GM12878 (cell line): ENCODE data around the gene AGO4. TPM values are rescaled to one million over a fixed set of nuclear protein-coding genes. Genes with fewer than 3 reads are reported as not detected.

Source experiments
- ATAC-seq: fragments of 200-7000 bp; cut with Tn5 transposase; 3 replicates; pipeline ENCODE4 v1.9.1; 2020; ENCODE audit warnings: mild to moderate bottlenecking, moderate library complexity
- BruUV-seq: library from RNA; stranded (reverse); fragments of 400-500 nt; replicated peaks from 2 replicates; lab custom pipeline; 2021; lab: Mats Ljungman, UMichigan
- CTCF ChIA-PET: fragments of 300-600 bp; sonication (Branson Sonifier 250); formaldehyde crosslinking; extraction: SDS; loops from one replicate; lab custom pipeline; 2021; ENCODE audit warnings: inconsistent platforms; lab: Yijun Ruan, JAX
- POLR2A ChIA-PET: fragments of 350-600 bp; formaldehyde crosslinking; extraction: SDS; loops from one replicate; lab custom pipeline; 2021; ENCODE audit warnings: inconsistent platforms; lab: Charles Lee
- RAD21 ChIA-PET: fragments of 300-600 bp; sonication (Branson Sonifier 250); formaldehyde crosslinking; loops from one replicate; lab custom pipeline; 2023; ENCODE audit warnings: antibody characterized with exemption; ENCODE audit not compliant: unreplicated experiment; lab: Charles Lee
- SMC1A ChIA-PET: fragments of 300-600 bp; sonication (Branson Sonifier 250); formaldehyde crosslinking; loops from one replicate; lab custom pipeline; 2023; ENCODE audit not compliant: unreplicated experiment, uncharacterized antibody; lab: Charles Lee
- DNase-seq: peaks from one replicate; pipeline ENCODE4 v3.0.0-alpha.2; 2011; ENCODE audit warnings: low read depth, low spot score
- FAIRE-seq: peaks from 3 replicates; lab custom pipeline; 2011; peaks lifted over from hg19 to GRCh38; lab: Jason Lieb, UNC
- H2AFZ ChIP-seq: 2 replicates; pipeline ENCODE4 v1.6.0; 2011; ENCODE audit warnings: low read depth, low read length, control low read depth; ENCODE audit not compliant: control insufficient read depth
- H3K27ac ChIP-seq: 2 replicates; pipeline ENCODE4 v1.5.1; 2011; ENCODE audit warnings: control low read depth; ENCODE audit not compliant: control insufficient read depth, insufficient read depth
- H3K27me3 ChIP-seq, 2 experiments: replicated peaks in 1 of 2; 2 replicates each; pipeline versions ENCODE4 v1.6.0 to v1.6.1; 2011; ENCODE audit warnings: low read length in 1 of 2; ENCODE audit not compliant: control insufficient read depth in 2 of 2, insufficient read depth in 2 of 2
- H3K36me3 ChIP-seq, 2 experiments: 2 replicates each; pipeline ENCODE4 v1.5.1; 2011; ENCODE audit warnings: low read length in 1 of 2; ENCODE audit not compliant: control insufficient read depth in 2 of 2, insufficient read depth in 2 of 2
- H3K4me1 ChIP-seq: 2 replicates; pipeline ENCODE4 v1.6.1; 2011; ENCODE audit warnings: mild to moderate bottlenecking, low read length, moderate library complexity, mixed read lengths; ENCODE audit not compliant: control insufficient read depth, insufficient read depth
- H3K4me2 ChIP-seq: 2 replicates; pipeline ENCODE4 v1.6.0; 2011; ENCODE audit warnings: control low read depth; ENCODE audit not compliant: control insufficient read depth, insufficient read depth
- H3K4me3 ChIP-seq: fragments of 200-600 bp; sonication (generic); 2 replicates; pipeline ENCODE4 v1.5.1; 2016
- H3K79me2 ChIP-seq: 2 replicates; pipeline ENCODE4 v1.6.0; 2011; ENCODE audit warnings: low read length; ENCODE audit not compliant: control insufficient read depth, insufficient read depth
- H3K9ac ChIP-seq: 2 replicates; pipeline ENCODE4 v1.8.0; 2011; ENCODE audit warnings: low read length, control low read depth, mixed read lengths; ENCODE audit not compliant: control insufficient read depth, insufficient read depth
- H3K9me3 ChIP-seq: replicated peaks from 3 replicates; pipeline ENCODE4 v1.5.1; 2011; ENCODE audit warnings: mild to moderate bottlenecking, low read length; ENCODE audit not compliant: control insufficient read depth, insufficient read depth
- H4K20me1 ChIP-seq: 2 replicates; pipeline ENCODE4 v1.6.0; 2011; ENCODE audit not compliant: control insufficient read depth, insufficient read depth
- CHD4 ChIP-seq: fragments of 200-600 bp; sonication (generic); IDR thresholded peaks from 2 replicates; pipeline ENCODE4 v1.6.1; 2016; ENCODE audit warnings: mild to moderate bottlenecking
- POLR2AphosphoS2 ChIP-seq: IDR thresholded peaks from 2 replicates; pipeline ENCODE4 v1.6.1; 2011; ENCODE audit warnings: low read depth, mild to moderate bottlenecking, low read length, improper control_type of control experiment, moderate library complexity
- SMC3 ChIP-seq: IDR thresholded peaks from 2 replicates; pipeline ENCODE4 v1.6.1; 2011; ENCODE audit warnings: low read length, improper control_type of control experiment, borderline replicate concordance
- SREBF1 ChIP-seq: IDR thresholded peaks from 2 replicates; pipeline ENCODE4 v1.6.1; 2012; ENCODE audit warnings: mild to moderate bottlenecking, low read length
- SUZ12 ChIP-seq: fragments of 200-600 bp; sonication (generic); IDR thresholded peaks from one replicate; pipeline ENCODE4 v1.6.1; 2018; ENCODE audit warnings: antibody characterized with exemption, mild to moderate bottlenecking; ENCODE audit not compliant: unreplicated experiment
- TCF3 ChIP-seq: IDR thresholded peaks from 2 replicates; pipeline ENCODE4 v1.6.1; 2012; ENCODE audit warnings: low read depth, mild to moderate bottlenecking, low read length, borderline replicate concordance; ENCODE audit not compliant: insufficient read depth
- WGBS: methylation state at CpG from one replicate; pipeline ENCODE4 v1.1.6; 2016; ENCODE audit warnings: low lambda C conversion rate; ENCODE audit not compliant: insufficient replicate concordance, insufficient coverage; ENCODE audit errors: missing lambda C conversion rate; 5-methylcytosine and 5-hydroxymethylcytosine counted together
- in situ Hi-C: fragments of 300-500 bp; cut with MboI; formaldehyde crosslinking; loops from 9 replicates; pipeline ENCODE4 v1.14.3; 2018; ENCODE audit warnings: mixed read lengths
- intact Hi-C: fragments of 100-400 bp; cut with micrococcal nuclease; formaldehyde crosslinking; loops from one replicate; pipeline ENCODE4 v1.14.2; 2022; ENCODE audit not compliant: unreplicated experiment
- polyA plus RNA-seq, 11 experiments: library from polyadenylated mRNA; depleted of rRNA in 4 of 11; unstranded in 6 of 11; stranded (reverse) in 5 of 11; fragments of >200 nt; fragmentation: Nextera tagmentation in 4 of 11; fragmentation: Illumina TruSeq in 1 of 11; extraction: Ambion mirVana in 4 of 11; extraction: Trizol in 1 of 11; gene quantifications; 1 replicate in 1 of 11; 2 replicates in 10 of 11; pipeline versions ENCODE4 v1.2.1 to v1.2.3, GENCODE V29; 2011 to 2016; ENCODE audit warnings: inconsistent platforms in 2 of 11, missing spikeins in 2 of 11, low read depth in 1 of 11
- total RNA-seq, 4 experiments: library from RNA; depleted of rRNA in 3 of 4; stranded (reverse); fragments of >200 nt in 3 of 4; fragmentation: Illumina TruSeq in 1 of 4; extraction: Trizol in 1 of 4; gene quantifications; 2 replicates each; pipeline versions ENCODE4 v1.2.1 to v1.2.3, GENCODE V29; 2013 to 2021
- TF ChIP-seq, protein P1 (sequence below): fragments of 450-650 bp; IDR thresholded peaks from 2 replicates; pipeline ENCODE4 v1.6.1; 2016; ENCODE audit warnings: mild to moderate bottlenecking
- TF ChIP-seq, protein P2 (sequence below): IDR thresholded peaks from 2 replicates; pipeline ENCODE4 v1.6.1; 2012; ENCODE audit warnings: low read depth, low read length, improper control_type of control experiment
- TF ChIP-seq, protein P3 (sequence below): fragments of 450-650 bp; IDR thresholded peaks from 2 replicates; pipeline ENCODE4 v1.6.1; 2016; ENCODE audit warnings: mild to moderate bottlenecking

AGO4 gene
- total and polyA plus RNA-seq, 10 of the 15 experiments (the other 5 are each of a cell fraction or from before 2014, with no cell fraction given): 1.2 to 7.9 (median 3.2) TPM

DNA sequence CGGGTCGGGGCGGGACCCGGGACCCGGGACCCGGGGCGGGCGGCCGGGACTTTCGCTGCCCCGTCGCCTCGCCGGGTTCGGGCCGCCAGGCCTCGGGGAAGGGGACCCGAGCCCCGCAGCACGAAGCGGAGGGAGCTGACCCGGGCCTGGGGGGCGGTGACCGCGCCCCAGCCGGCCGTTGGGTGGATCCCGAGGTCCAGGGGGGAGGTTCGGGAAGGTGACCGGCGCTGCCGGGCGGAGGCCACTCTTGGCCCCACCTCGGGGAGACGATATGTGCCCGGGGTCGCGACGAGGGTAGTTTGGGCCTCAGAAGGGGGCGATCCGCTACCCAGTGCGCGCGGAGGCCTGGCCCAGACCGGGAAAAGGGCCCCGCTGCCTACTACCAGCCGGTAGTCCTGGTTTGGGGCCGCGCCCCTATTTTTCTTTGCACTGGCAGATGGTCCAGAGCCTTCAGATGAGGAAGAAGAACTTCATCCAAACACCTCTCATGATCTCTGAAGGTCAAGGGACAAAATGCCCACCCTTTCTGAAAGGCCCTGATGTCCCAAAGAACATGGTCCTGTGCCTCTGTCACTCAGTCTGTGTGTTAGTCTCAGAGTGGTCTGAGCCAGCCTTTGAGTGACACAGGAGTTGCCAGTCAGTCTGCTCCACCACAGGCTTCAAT, 766 bp downstream of the AGO4 start (continued):
- TF ChIP-seq, protein P1, sequence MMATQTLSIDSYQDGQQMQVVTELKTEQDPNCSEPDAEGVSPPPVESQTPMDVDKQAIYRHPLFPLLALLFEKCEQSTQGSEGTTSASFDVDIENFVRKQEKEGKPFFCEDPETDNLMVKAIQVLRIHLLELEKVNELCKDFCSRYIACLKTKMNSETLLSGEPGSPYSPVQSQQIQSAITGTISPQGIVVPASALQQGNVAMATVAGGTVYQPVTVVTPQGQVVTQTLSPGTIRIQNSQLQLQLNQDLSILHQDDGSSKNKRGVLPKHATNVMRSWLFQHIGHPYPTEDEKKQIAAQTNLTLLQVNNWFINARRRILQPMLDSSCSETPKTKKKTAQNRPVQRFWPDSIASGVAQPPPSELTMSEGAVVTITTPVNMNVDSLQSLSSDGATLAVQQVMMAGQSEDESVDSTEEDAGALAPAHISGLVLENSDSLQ: peak; percentile 94
- TF ChIP-seq POLR2AphosphoS2 (no peak), SUZ12 (no peak)

DNA sequence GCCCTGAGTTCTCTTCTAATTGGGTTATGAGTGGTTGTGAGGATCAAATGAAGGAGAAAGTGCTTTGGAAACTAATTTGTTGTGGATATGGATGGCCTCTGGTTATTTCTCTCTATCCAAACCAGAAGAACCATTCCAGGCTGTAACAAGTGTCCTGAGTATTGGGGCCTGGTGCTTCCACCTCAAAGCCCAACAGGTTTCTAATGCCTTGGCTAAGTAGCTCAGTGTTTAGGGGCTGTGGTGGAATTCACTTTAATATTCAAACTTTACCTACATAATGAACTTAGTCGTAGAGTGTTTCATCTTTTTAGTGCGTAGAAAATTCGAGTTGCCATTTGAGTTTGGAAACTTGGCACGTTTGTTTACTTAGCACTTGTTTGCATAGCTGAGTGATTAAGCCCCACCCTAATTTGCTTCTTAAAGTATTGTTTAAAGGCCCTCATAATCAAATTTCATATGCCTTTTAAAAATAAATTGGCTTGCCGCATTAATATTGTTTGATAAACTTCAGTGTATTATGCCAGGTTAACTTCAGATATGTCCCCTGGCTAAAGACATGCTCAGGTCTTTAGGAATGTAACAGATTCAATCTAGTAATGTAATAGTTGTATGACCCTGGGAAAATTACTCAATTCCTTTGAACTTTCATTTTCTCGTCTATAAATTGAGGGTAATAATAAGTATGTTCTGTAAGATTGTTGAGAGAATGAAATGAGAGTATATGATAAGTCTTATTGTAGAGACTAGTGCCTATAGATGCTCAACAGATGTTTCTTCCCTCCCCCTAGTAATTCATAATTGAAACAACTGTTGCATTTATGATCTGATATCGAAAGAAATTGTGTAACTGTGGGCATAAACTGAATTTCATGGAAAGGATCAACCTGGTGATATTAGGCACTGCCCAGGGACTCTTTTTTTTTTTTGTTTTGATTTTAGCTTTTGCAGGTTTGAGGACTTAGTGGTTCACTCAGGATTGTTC, 1.6 kb downstream of the AGO4 start:
- Histone ChIP-seq H3K36me3 (no peaks in the 10 kb centered on the region), H3K27me3 (no peaks in the 10 kb centered on the region), H3K9me3 (no peaks in the 10 kb centered on the region), H3K79me2 (no peaks in the 10 kb centered on the region), H3K9ac (peak overlapping the region; percentile 85), H4K20me1 (no peaks in the 10 kb centered on the region), H3K4me2 (peak overlapping the region; percentile 93), H3K4me3 (peak overlapping the region; percentile 76)
- FAIRE-seq (no peak), ATAC-seq (no peak; the same call in 2 of the 3 replicates), DNase-seq (no peak)
- ChIA-PET SMC1A (interaction anchor here (0.7 to 1.6 kb wide), 3 partner anchors 8 to 253 kb away, joined by 3 to 5 read pairs (median 4); no protein-coding TSS in a partner anchor), POLR2A (no interaction called here), RAD21 (no interaction called here), CTCF (interaction anchor here (1.5 kb wide), 1 partner anchor 37 kb away, joined by 3 read pairs; no protein-coding TSS in a partner anchor)
- in situ Hi-C loops: no loop called here
- no TSS peak for BruUV-seq
- intact Hi-C loops: no loop called here
- 76% methylated on average over 7 of the region's 7 CpGs for WGBS
- no peak for TF ChIP-seq SREBF1
- TF ChIP-seq, protein P2, sequence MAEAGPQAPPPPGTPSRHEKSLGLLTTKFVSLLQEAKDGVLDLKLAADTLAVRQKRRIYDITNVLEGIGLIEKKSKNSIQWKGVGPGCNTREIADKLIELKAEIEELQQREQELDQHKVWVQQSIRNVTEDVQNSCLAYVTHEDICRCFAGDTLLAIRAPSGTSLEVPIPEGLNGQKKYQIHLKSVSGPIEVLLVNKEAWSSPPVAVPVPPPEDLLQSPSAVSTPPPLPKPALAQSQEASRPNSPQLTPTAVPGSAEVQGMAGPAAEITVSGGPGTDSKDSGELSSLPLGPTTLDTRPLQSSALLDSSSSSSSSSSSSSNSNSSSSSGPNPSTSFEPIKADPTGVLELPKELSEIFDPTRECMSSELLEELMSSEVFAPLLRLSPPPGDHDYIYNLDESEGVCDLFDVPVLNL: no peak
- no peak for TF ChIP-seq CHD4
- TF ChIP-seq SMC3: no peak
- 0 out of 2 replicates have a peak, but pooled peaks have one; percentile 1 for TF ChIP-seq TCF3
- TF ChIP-seq, protein P3, sequence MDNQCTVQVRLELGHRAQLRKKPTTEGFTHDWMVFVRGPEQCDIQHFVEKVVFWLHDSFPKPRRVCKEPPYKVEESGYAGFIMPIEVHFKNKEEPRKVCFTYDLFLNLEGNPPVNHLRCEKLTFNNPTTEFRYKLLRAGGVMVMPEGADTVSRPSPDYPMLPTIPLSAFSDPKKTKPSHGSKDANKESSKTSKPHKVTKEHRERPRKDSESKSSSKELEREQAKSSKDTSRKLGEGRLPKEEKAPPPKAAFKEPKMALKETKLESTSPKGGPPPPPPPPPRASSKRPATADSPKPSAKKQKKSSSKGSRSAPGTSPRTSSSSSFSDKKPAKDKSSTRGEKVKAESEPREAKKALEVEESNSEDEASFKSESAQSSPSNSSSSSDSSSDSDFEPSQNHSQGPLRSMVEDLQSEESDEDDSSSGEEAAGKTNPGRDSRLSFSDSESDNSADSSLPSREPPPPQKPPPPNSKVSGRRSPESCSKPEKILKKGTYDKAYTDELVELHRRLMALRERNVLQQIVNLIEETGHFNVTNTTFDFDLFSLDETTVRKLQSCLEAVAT: 0 out of 2 replicates have a peak, but pooled peaks have one; percentile 15
- TF ChIP-seq, all 136 proteins: peak for 2
- Histone ChIP-seq H3K27ac (no peak overlapping the region), H2AFZ (no peak overlapping the region; the same call in 1 of the 2 replicates), H3K4me1 (peaks cover 6% of the 10 kb centered on the region)
